Measurements from ENCODE around the gene MED12L.

Gene MED12L

GRCh38 chr3:151330379-151330778, 244.9 kb downstream of the MED12L start:
- no peak overlapping the region for H3K18ac ChIP-seq (ENCODE audit: low read length)
- no peak overlapping the region for H2BK120ac ChIP-seq (ENCODE audit: low read depth, low read length)
- H4K5ac ChIP-seq (ENCODE audit: low read length), result no peak overlapping the region
- no CpG with 5 or more reads among the region's 4 CpGs for WGBS (ENCODE audit: extremely low coverage, insufficient coverage, low lambda C conversion rate)
- no peak overlapping the region for H2BK5ac ChIP-seq (ENCODE audit: low read length)
- H3K27ac ChIP-seq (ENCODE audit: low read depth, low read length), result no peak overlapping the region
- no peak for DNase-seq
- no peaks in the 10 kb centered on the region for H3K79me1 ChIP-seq (ENCODE audit: low read length)
- no peak overlapping the region for H2BK15ac ChIP-seq (replicated peaks; ENCODE audit: low read depth)
- no peak overlapping the region for H3K4me2 ChIP-seq (ENCODE audit: low read length)
- no peaks in the 10 kb centered on the region for H3K36me3 ChIP-seq (ENCODE audit: control insufficient read depth, insufficient read depth, low read length)
- H3K4ac ChIP-seq (ENCODE audit: low read depth, low read length), result no peak overlapping the region
- no peak overlapping the region for H3K9ac ChIP-seq (ENCODE audit: low read length)
- no peaks in the 10 kb centered on the region for H3K27me3 ChIP-seq (ENCODE audit: insufficient read depth, low read length, poor library complexity)
- no peak overlapping the region for H4K8ac ChIP-seq (ENCODE audit: low read depth, low read length)
- H3K4me1 ChIP-seq (ENCODE audit: control insufficient read depth, low read depth, low read length), result no peaks in the 10 kb centered on the region
- no peak overlapping the region for H3K4me3 ChIP-seq (ENCODE audit: low read length)
- H3K23ac ChIP-seq (ENCODE audit: low read length), result no peak overlapping the region
- no peak overlapping the region for H2AK5ac ChIP-seq (ENCODE audit: low read length)
- H3K56ac ChIP-seq (ENCODE audit: low read length), result no peak overlapping the region
- H3K79me2 ChIP-seq (ENCODE audit: control insufficient read depth, insufficient read depth, low read length), result no peaks in the 10 kb centered on the region

- Histone ChIP-seq H3K9ac (ENCODE audit: low read length) (no peak overlapping the region), H3K27ac (ENCODE audit: low read depth, low read length) (no peak overlapping the region)
- DNase-seq, result no peak
These were observed 245.4 kb downstream of the MED12L start for GRCh38 chr3:151330899-151331298.

GRCh38 chr3:151331696-151332095, 246.2 kb downstream of the MED12L start:
- DNase-seq, result no peak
- Histone ChIP-seq H2BK120ac (ENCODE audit: low read depth, low read length) (no peak overlapping the region), H3K56ac (ENCODE audit: low read length) (no peak overlapping the region), H3K4me2 (ENCODE audit: low read length) (no peak overlapping the region), H2BK15ac (replicated peaks; ENCODE audit: low read depth) (no peak overlapping the region), H2BK5ac (ENCODE audit: low read length) (no peak overlapping the region), H4K5ac (ENCODE audit: low read length) (no peak overlapping the region), H3K79me2 (ENCODE audit: control insufficient read depth, insufficient read depth, low read length) (no peaks in the 10 kb centered on the region), H4K8ac (ENCODE audit: low read depth, low read length) (no peak overlapping the region), H3K79me1 (ENCODE audit: low read length) (no peaks in the 10 kb centered on the region), H3K27me3 (ENCODE audit: insufficient read depth, low read length, poor library complexity) (no peaks in the 10 kb centered on the region), H3K36me3 (ENCODE audit: control insufficient read depth, insufficient read depth, low read length) (no peaks in the 10 kb centered on the region), H3K4me3 (ENCODE audit: low read length) (no peak overlapping the region), H3K27ac (ENCODE audit: low read depth, low read length) (no peak overlapping the region), H3K18ac (ENCODE audit: low read length) (no peak overlapping the region), H3K4ac (ENCODE audit: low read depth, low read length) (no peak overlapping the region), H2AK5ac (ENCODE audit: low read length) (no peak overlapping the region), H3K9ac (ENCODE audit: low read length) (no peak overlapping the region), H3K4me1 (ENCODE audit: control insufficient read depth, low read depth, low read length) (no peaks in the 10 kb centered on the region), H3K23ac (ENCODE audit: low read length) (no peak overlapping the region)
- WGBS (ENCODE audit: extremely low coverage, insufficient coverage, low lambda C conversion rate), result no CpG with 5 or more reads among the region's 2 CpGs

More at GRCh38 chr3:151330899-151331298, 245.4 kb downstream of the MED12L start:
- Histone ChIP-seq H3K4ac (ENCODE audit: low read depth, low read length) (no peak overlapping the region), H3K4me3 (ENCODE audit: low read length) (no peak overlapping the region), H2AK5ac (ENCODE audit: low read length) (no peak overlapping the region), H3K27me3 (ENCODE audit: insufficient read depth, low read length, poor library complexity) (no peaks in the 10 kb centered on the region), H2BK5ac (ENCODE audit: low read length) (no peak overlapping the region), H3K56ac (ENCODE audit: low read length) (no peak overlapping the region), H3K18ac (ENCODE audit: low read length) (no peak overlapping the region), H3K23ac (ENCODE audit: low read length) (no peak overlapping the region), H4K5ac (ENCODE audit: low read length) (no peak overlapping the region), H3K4me1 (ENCODE audit: control insufficient read depth, low read depth, low read length) (no peaks in the 10 kb centered on the region), H3K79me1 (ENCODE audit: low read length) (no peaks in the 10 kb centered on the region), H3K36me3 (ENCODE audit: control insufficient read depth, insufficient read depth, low read length) (no peaks in the 10 kb centered on the region), H3K79me2 (ENCODE audit: control insufficient read depth, insufficient read depth, low read length) (no peaks in the 10 kb centered on the region), H2BK15ac (replicated peaks; ENCODE audit: low read depth) (no peak overlapping the region), H4K8ac (ENCODE audit: low read depth, low read length) (no peak overlapping the region), H3K4me2 (ENCODE audit: low read length) (no peak overlapping the region), H2BK120ac (ENCODE audit: low read depth, low read length) (no peak overlapping the region)

- Histone ChIP-seq H2BK5ac (ENCODE audit: low read length) (no peak overlapping the region), H3K4me3 (ENCODE audit: low read length) (no peak overlapping the region), H2BK120ac (ENCODE audit: low read depth, low read length) (no peak overlapping the region), H3K79me1 (ENCODE audit: low read length) (no peaks in the 10 kb centered on the region), H3K79me2 (ENCODE audit: control insufficient read depth, insufficient read depth, low read length) (no peaks in the 10 kb centered on the region), H3K36me3 (ENCODE audit: control insufficient read depth, insufficient read depth, low read length) (no peaks in the 10 kb centered on the region), H3K4ac (ENCODE audit: low read depth, low read length) (no peak overlapping the region), H3K27me3 (ENCODE audit: insufficient read depth, low read length, poor library complexity) (no peaks in the 10 kb centered on the region), H4K8ac (ENCODE audit: low read depth, low read length) (no peak overlapping the region), H3K23ac (ENCODE audit: low read length) (no peak overlapping the region), H3K18ac (ENCODE audit: low read length) (no peak overlapping the region), H3K4me1 (ENCODE audit: control insufficient read depth, low read depth, low read length) (peaks cover 7% of the 10 kb centered on the region), H3K27ac (ENCODE audit: low read depth, low read length) (no peak overlapping the region), H2AK5ac (ENCODE audit: low read length) (no peak overlapping the region), H3K4me2 (ENCODE audit: low read length) (no peak overlapping the region), H3K56ac (ENCODE audit: low read length) (no peak overlapping the region), H2BK15ac (replicated peaks; ENCODE audit: low read depth) (no peak overlapping the region), H4K5ac (ENCODE audit: low read length) (no peak overlapping the region), H3K9ac (ENCODE audit: low read length) (no peak overlapping the region)
- no peak for DNase-seq
- WGBS (ENCODE audit: extremely low coverage, insufficient coverage, low lambda C conversion rate), result no CpG with 5 or more reads among the region's 2 CpGs
These were observed 260.4 kb downstream of the MED12L start for GRCh38 chr3:151345859-151346258.

- H3K27me3 ChIP-seq (ENCODE audit: insufficient read depth, low read length, poor library complexity), result no peaks in the 10 kb centered on the region
- H4K8ac ChIP-seq (ENCODE audit: low read depth, low read length), result no peak overlapping the region
- no CpG with 5 or more reads among the region's 3 CpGs for WGBS (ENCODE audit: extremely low coverage, insufficient coverage, low lambda C conversion rate)
- no peak overlapping the region for H4K5ac ChIP-seq (ENCODE audit: low read length)
- no peak for DNase-seq
- H3K56ac ChIP-seq (ENCODE audit: low read length), result no peak overlapping the region
- no peak overlapping the region for H3K23ac ChIP-seq (ENCODE audit: low read length)
- H3K4me2 ChIP-seq (ENCODE audit: low read length), result no peak overlapping the region
- no peak overlapping the region for H2AK5ac ChIP-seq (ENCODE audit: low read length)
- no peak overlapping the region for H3K4me3 ChIP-seq (ENCODE audit: low read length)
- H3K79me2 ChIP-seq (ENCODE audit: control insufficient read depth, insufficient read depth, low read length), result no peaks in the 10 kb centered on the region
- no peak overlapping the region for H3K18ac ChIP-seq (ENCODE audit: low read length)
- H2BK120ac ChIP-seq (ENCODE audit: low read depth, low read length), result no peak overlapping the region
- H3K4ac ChIP-seq (ENCODE audit: low read depth, low read length), result no peak overlapping the region
- H3K27ac ChIP-seq (ENCODE audit: low read depth, low read length), result no peak overlapping the region
- H3K4me1 ChIP-seq (ENCODE audit: control insufficient read depth, low read depth, low read length), result peaks cover 7% of the 10 kb centered on the region
- H3K36me3 ChIP-seq (ENCODE audit: control insufficient read depth, insufficient read depth, low read length), result no peaks in the 10 kb centered on the region
- no peak overlapping the region for H2BK15ac ChIP-seq (replicated peaks; ENCODE audit: low read depth)
- no peak overlapping the region for H3K9ac ChIP-seq (ENCODE audit: low read length)
- no peaks in the 10 kb centered on the region for H3K79me1 ChIP-seq (ENCODE audit: low read length)
- no peak overlapping the region for H2BK5ac ChIP-seq (ENCODE audit: low read length)
These were observed 260.8 kb downstream of the MED12L start for GRCh38 chr3:151346292-151346691.

GRCh38 chr3:151347432-151347831, 262.0 kb downstream of the MED12L start:
- Histone ChIP-seq H3K23ac (ENCODE audit: low read length) (no peak overlapping the region), H3K18ac (ENCODE audit: low read length) (no peak overlapping the region), H2BK120ac (ENCODE audit: low read depth, low read length) (no peak overlapping the region), H3K4ac (ENCODE audit: low read depth, low read length) (no peak overlapping the region), H2AK5ac (ENCODE audit: low read length) (no peak overlapping the region), H3K27me3 (ENCODE audit: insufficient read depth, low read length, poor library complexity) (no peaks in the 10 kb centered on the region), H3K56ac (ENCODE audit: low read length) (no peak overlapping the region), H4K8ac (ENCODE audit: low read depth, low read length) (no peak overlapping the region), H3K9ac (ENCODE audit: low read length) (no peak overlapping the region), H3K27ac (ENCODE audit: low read depth, low read length) (no peak overlapping the region), H3K4me1 (ENCODE audit: control insufficient read depth, low read depth, low read length) (peaks cover 7% of the 10 kb centered on the region), H3K79me1 (ENCODE audit: low read length) (no peaks in the 10 kb centered on the region), H3K4me2 (ENCODE audit: low read length) (no peak overlapping the region), H2BK5ac (ENCODE audit: low read length) (no peak overlapping the region), H3K79me2 (ENCODE audit: control insufficient read depth, insufficient read depth, low read length) (no peaks in the 10 kb centered on the region), H2BK15ac (replicated peaks; ENCODE audit: low read depth) (no peak overlapping the region), H4K5ac (ENCODE audit: low read length) (no peak overlapping the region), H3K36me3 (ENCODE audit: control insufficient read depth, insufficient read depth, low read length) (no peaks in the 10 kb centered on the region), H3K4me3 (ENCODE audit: low read length) (no peak overlapping the region)
- DNase-seq, result peak; percentile 16
- no CpG with 5 or more reads among the region's 6 CpGs for WGBS (ENCODE audit: extremely low coverage, insufficient coverage, low lambda C conversion rate)
